Aorta (tissue), 5 donors: Measurements from ENCODE around the gene FAM117A. TPM values are rescaled to one million over a fixed set of nuclear protein-coding genes. Genes with fewer than 3 reads are reported as not detected.

ENCODE experiments used
- ATAC-seq: fragments of 200-7000 bp; cut with Tn5 transposase; one replicate; pipeline ENCODE4 v1.9.1; 2022; ENCODE audit warnings: moderate library complexity; ENCODE audit not compliant: low FRiP score
- DNase-seq, 2 donors: peaks; one replicate each; pipeline ENCODE4 v3.0.0-alpha.2; 2020
- H3K27ac ChIP-seq, 2 donors: one replicate each; pipeline ENCODE4 v1.5.1; 2013; ENCODE audit warnings: low read length in 2 of 2, mild to moderate bottlenecking in 2 of 2, moderate library complexity in 2 of 2, control low read depth in 1 of 2, inconsistent platforms in 1 of 2, low read depth in 1 of 2
- H3K27me3 ChIP-seq, 2 donors: one replicate each; pipeline ENCODE4 v1.6.1; 2013; ENCODE audit warnings: control low read depth in 1 of 2, low read length in 1 of 2, mild to moderate bottlenecking in 1 of 2, moderate library complexity in 1 of 2; ENCODE audit not compliant: insufficient read depth in 2 of 2, control insufficient read depth in 1 of 2
- H3K36me3 ChIP-seq, 2 donors: one replicate each; pipeline ENCODE4 v1.6.1; 2013; ENCODE audit warnings: control low read depth in 1 of 2, low read length in 1 of 2, mild to moderate bottlenecking in 1 of 2; ENCODE audit not compliant: insufficient read depth in 2 of 2, control insufficient read depth in 1 of 2
- H3K4me1 ChIP-seq, 2 donors: one replicate each; pipeline ENCODE4 v1.6.1; 2013; ENCODE audit warnings: low read length in 2 of 2, control low read depth in 1 of 2, mild to moderate bottlenecking in 1 of 2, moderate library complexity in 1 of 2; ENCODE audit not compliant: insufficient read depth in 2 of 2, control insufficient read depth in 1 of 2
- H3K4me3 ChIP-seq, 2 donors: one replicate each; pipeline ENCODE4 v1.5.1; 2013; ENCODE audit warnings: low read length in 2 of 2, control low read depth in 1 of 2, mild to moderate bottlenecking in 1 of 2
- H3K9me3 ChIP-seq: one replicate; pipeline ENCODE4 v1.6.1; 2013; ENCODE audit warnings: mild to moderate bottlenecking, low read length; ENCODE audit not compliant: control insufficient read depth
- WGBS, 2 donors: extraction: QIAGEN DNeasy Blood & Tissue Kit; methylation state at CpG; one replicate each; pipeline ENCODE4 v1.1.7; 2013; 5-methylcytosine and 5-hydroxymethylcytosine counted together
- intact Hi-C, 2 donors: fragments of 100-400 bp; cut with DNase I; formaldehyde crosslinking; loops; one replicate each; pipeline versions ENCODE4 v1.14.2 to v1.15.0; 2022
- polyA plus RNA-seq, 2 donors: library from polyadenylated mRNA; stranded (reverse); fragments of 200-250 nt; gene quantifications; one replicate each; pipeline ENCODE4 v1.2.3, GENCODE V29; 2013
- total RNA-seq, 2 donors: library from RNA; stranded (reverse); fragmentation: NEBNext Ultra II Directional; extraction: Animal tissue kit (Norgen Biotek cat#: 25700); gene quantifications; one replicate each; pipeline ENCODE4 v1.2.1, GENCODE V29; 2021
- donor health status: healthy with polysubstance abuse.
- donor health status: Bipolar disorder and iron deficiency.
- donor health status: DM: no; HTN: no; CAD: no.
- donor health status: DM: no; HTN: no; CAD: no.
- donor health status: DM: yes; HTN: yes; CAD: no.

Gene FAM117A
- total and polyA plus RNA-seq, 4 donors, result 9.4 to 17.2 (median 16.1) TPM

DNA sequence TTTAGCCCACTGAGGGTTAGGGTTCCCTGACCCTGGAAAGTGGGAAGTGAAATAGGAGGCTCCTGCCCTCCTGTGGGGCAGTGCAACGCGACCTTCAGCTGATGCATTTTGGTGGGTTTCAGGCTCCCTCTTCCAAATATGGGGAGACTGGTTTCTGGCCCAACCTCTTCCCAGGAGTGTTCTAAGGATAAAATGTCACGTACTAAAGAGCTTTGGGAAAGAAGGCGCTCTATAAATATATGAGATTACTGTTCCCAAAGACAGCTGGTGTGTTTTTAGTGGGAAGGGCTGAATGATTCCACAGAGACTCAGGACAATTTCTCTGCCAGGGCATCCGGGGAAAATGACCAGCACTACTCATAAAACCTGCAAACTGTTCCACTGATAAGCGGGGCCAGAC is 65.9 kb downstream of the FAM117A start:
- Histone ChIP-seq H3K27ac (no peak overlapping the region), H3K36me3 (peaks cover 3 to 5% of the 10 kb centered on the region in 2 donors), H3K4me3 (no peak overlapping the region), H3K4me1 (no peaks in the 10 kb centered on the region), H3K27me3 (no peaks in the 10 kb centered on the region), H3K9me3 (no peaks in the 10 kb centered on the region)
- intact Hi-C loops, result loop anchor here in 1 of 2 donors (10.0 kb wide), 1 partner anchor 297 kb away; the partner anchor contains the start of gene DLX3
- 21 to 34% methylated on average over 6 of the region's 6 CpGs for WGBS, 2 donors
- DNase-seq, result no peak
- no peak for ATAC-seq

- 73 to 79% methylated on average over 8 of the region's 8 CpGs for WGBS, 2 donors
- H3K27me3 ChIP-seq, result no peaks in the 10 kb centered on the region
- H3K4me3 ChIP-seq, result no peak overlapping the region
- DNase-seq (no peak), ATAC-seq (no peak)
- H3K36me3 ChIP-seq, result peaks cover 2 to 5% of the 10 kb centered on the region in 2 donors
- peaks cover 0 to 3% of the 10 kb centered on the region in 2 donors for H3K4me1 ChIP-seq
- intact Hi-C loops, result loop anchor here in 1 of 2 donors (10.0 kb wide), 1 partner anchor 299 kb away; the partner anchor contains the start of gene DLX3
- H3K27ac ChIP-seq, result peak overlapping the region in 1 of 2 donors; percentile 9
- H3K9me3 ChIP-seq, result no peaks in the 10 kb centered on the region
These were observed 67.6 kb downstream of the FAM117A start for GRCh38 chr17:49696233-49696761.

DNA sequence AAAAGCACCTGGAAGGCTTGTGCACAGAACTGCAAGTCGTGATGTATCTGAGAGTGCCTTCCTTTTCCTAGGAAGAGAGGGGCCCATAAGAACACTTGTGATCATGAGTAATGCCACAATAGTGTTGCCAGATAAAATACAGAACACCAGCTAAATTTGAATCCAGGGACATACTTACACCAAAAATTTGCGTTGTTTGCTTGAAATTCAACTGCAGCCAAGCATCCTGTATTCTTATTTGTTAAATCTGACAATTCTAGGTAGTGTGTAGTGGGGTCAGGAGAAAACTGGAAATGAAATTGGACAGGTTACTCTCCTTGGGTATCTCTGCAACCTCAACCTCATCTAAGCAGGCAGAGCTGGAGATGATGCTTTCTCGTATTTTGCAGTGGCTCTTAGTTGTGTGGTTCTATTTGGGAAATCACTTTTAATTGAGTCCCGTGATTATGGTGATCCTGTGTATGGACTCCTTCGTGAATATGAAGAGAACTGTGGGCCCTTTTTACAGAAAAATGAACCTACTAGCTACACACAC is 68.2 kb downstream of the FAM117A start:
- 40 to 42% methylated on average over 5 of the region's 5 CpGs for WGBS, 2 donors

GRCh38 chr17:49694847-49695697 is 68.9 kb downstream of the FAM117A start:
- ATAC-seq (no peak), DNase-seq (peak in 1 of 2 donors; percentile 86)
- Histone ChIP-seq H3K36me3 (no peaks in the 10 kb centered on the region), H3K4me3 (no peak overlapping the region), H3K9me3 (no peaks in the 10 kb centered on the region), H3K4me1 (peaks cover 0 to 3% of the 10 kb centered on the region in 2 donors), H3K27ac (peak overlapping the region in 1 of 2 donors; percentile 41), H3K27me3 (no peaks in the 10 kb centered on the region)
- intact Hi-C loops, result loop anchor here (1.0 to 10.0 kb wide), 4 partner anchors 53 to 300 kb away; partner anchors contain the start of gene DLX3 (in 1 of the 2)
- 22 to 23% methylated on average over 16 of the region's 16 CpGs for WGBS, 2 donors

More for the DNA sequence above, 68.2 kb downstream of the FAM117A start:
- H3K36me3 ChIP-seq, result peaks cover 0 to under 1% of the 10 kb centered on the region in 2 donors
- H3K27ac ChIP-seq, result peak overlapping the region in 1 of 2 donors; percentile 9
- H3K4me1 ChIP-seq, result peaks cover 0 to 3% of the 10 kb centered on the region in 2 donors
- intact Hi-C loops, result loop anchor here (1.0 to 10.0 kb wide), 3 partner anchors 125 to 299 kb away; partner anchors contain the start of gene DLX3 (in 1 of the 2)
- no peak overlapping the region for H3K4me3 ChIP-seq
- no peaks in the 10 kb centered on the region for H3K27me3 ChIP-seq
- no peaks in the 10 kb centered on the region for H3K9me3 ChIP-seq
- ATAC-seq (no peak), DNase-seq (no peak)

DNA sequence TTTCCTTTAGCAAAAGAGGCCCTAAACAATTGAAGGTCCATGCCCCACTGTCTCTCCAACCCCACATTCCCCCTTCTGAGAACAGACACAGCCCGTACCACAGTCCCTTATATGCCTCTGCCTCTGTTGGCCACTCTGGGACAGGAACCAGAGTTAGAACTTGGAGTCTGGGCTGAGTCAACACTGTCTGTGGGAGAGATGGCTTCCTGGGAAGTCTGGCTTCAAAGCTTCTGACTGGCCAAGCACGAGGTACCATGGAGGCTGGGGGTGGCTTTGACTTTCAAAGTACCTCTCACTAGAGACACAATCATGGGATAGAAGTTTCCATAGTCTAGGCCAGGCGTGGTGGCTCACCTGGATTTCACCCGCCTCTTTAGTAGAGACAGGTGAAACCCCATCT is 71.2 kb downstream of the FAM117A start:
- Histone ChIP-seq H3K4me3 (no peak overlapping the region), H3K36me3 (no peaks in the 10 kb centered on the region), H3K27ac (peak overlapping the region; percentile 68 to 98), H3K4me1 (peaks cover 0 to 3% of the 10 kb centered on the region in 2 donors), H3K27me3 (no peaks in the 10 kb centered on the region), H3K9me3 (no peaks in the 10 kb centered on the region)
- 68 to 69% methylated on average over 4 of the region's 4 CpGs for WGBS, 2 donors
- no peak for DNase-seq
- ATAC-seq, result no peak
- intact Hi-C loops, result loop anchor here (5.0 to 10.0 kb wide), 2 partner anchors 50 to 302 kb away; partner anchors contain the start of gene DLX3 (in 1 of the 2)

DNA sequence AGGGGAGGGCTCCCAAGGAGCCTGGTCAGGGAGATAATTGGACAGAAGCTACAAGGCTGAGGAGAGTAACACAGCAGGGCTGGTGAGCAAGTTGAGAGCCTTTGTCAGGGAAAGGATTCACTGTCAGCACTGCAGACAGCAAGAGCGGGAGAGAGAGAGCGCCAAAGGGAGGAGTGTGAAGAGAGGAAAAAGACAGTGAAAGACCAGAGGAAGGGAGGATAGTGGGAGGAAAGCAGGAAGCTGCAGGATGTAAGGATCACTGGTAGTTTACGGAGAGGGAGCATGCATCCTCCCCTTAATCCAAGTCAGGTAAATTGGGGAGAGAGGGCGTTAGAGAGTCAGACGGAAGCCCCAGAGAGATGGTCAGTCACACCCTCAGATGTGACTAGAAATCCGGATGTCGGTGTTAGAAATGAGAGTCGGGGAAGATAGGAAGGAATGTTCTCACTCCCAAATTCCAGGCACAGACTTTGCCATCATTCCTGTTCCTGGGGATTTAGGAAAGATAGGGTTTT is 72.2 kb downstream of the FAM117A start:
- DNase-seq, result no peak
- H3K4me3 ChIP-seq, result no peak overlapping the region
- no peaks in the 10 kb centered on the region for H3K27me3 ChIP-seq
- H3K4me1 ChIP-seq, result peaks cover 0 to 3% of the 10 kb centered on the region in 2 donors
- peak; percentile 48 for ATAC-seq
- peak overlapping the region; percentile 86 to 97 for H3K27ac ChIP-seq
- no peaks in the 10 kb centered on the region for H3K36me3 ChIP-seq
- H3K9me3 ChIP-seq, result no peaks in the 10 kb centered on the region
- WGBS, 2 donors, result 16 to 22% methylated on average over 8 of the region's 8 CpGs
- intact Hi-C loops, result loop anchor here (5.0 to 10.0 kb wide), 2 partner anchors 49 to 303 kb away; partner anchors contain the start of gene DLX3 (in 1 of the 2)

GRCh38 chr17:49691086-49691676 is 72.8 kb downstream of the FAM117A start:
- ATAC-seq, result peak; percentile 84
- no peaks in the 10 kb centered on the region for H3K9me3 ChIP-seq
- H3K27ac ChIP-seq, result peak overlapping the region; percentile 86 to 97
- H3K4me3 ChIP-seq, result no peak overlapping the region
- H3K4me1 ChIP-seq, result peaks cover 0 to 3% of the 10 kb centered on the region in 2 donors
- WGBS, 2 donors, result 2 to 5% methylated on average over 9 of the region's 9 CpGs
- H3K36me3 ChIP-seq, result no peaks in the 10 kb centered on the region
- intact Hi-C loops, result loop anchor here (5.0 to 10.0 kb wide), 2 partner anchors 49 to 304 kb away; partner anchors contain the start of gene DLX3 (in 1 of the 2)
- H3K27me3 ChIP-seq, result no peaks in the 10 kb centered on the region
- DNase-seq, result peak; percentile 86

GRCh38 chr17:49690256-49690655 is 73.7 kb downstream of the FAM117A start:
- Histone ChIP-seq H3K4me3 (no peak overlapping the region), H3K9me3 (no peaks in the 10 kb centered on the region), H3K27ac (peak overlapping the region; percentile 50 to 58), H3K36me3 (no peaks in the 10 kb centered on the region), H3K27me3 (no peaks in the 10 kb centered on the region), H3K4me1 (peaks cover 0 to 3% of the 10 kb centered on the region in 2 donors)
- no peak for ATAC-seq
- WGBS, 2 donors, result 49 to 50% methylated on average over 2 of the region's 2 CpGs
- intact Hi-C loops, result loop anchor here (5.0 to 10.0 kb wide), 2 partner anchors 48 to 305 kb away; partner anchors contain the start of gene DLX3 (in 1 of the 2)
- no peak for DNase-seq
